Tibial nerve (tissue), 4 donors: ENCODE measurements around the gene LRRC27. TPM values are rescaled to one million over a fixed set of nuclear protein-coding genes. Genes with fewer than 3 reads are reported as not detected.

Experiments used
- DNase-seq, 2 donors: peaks; one replicate each; pipeline ENCODE4 v3.0.0-alpha.2; 2019; ENCODE audit warnings: low spot score in 2 of 2
- H3K27ac ChIP-seq, 4 donors: fragments of 200-600 bp; sonication (generic) in 3 of 4; one replicate each; pipeline ENCODE4 v1.5.1; 2017 to 2019; ENCODE audit warnings: mild to moderate bottlenecking in 1 of 4
- H3K27me3 ChIP-seq, 2 donors: fragments of 200-600 bp; sonication (generic) in 1 of 2; one replicate each; pipeline versions ENCODE4 v1.5.1 to v1.6.0; 2017 to 2019
- H3K36me3 ChIP-seq, 3 donors: fragments of 200-600 bp; sonication (generic); one replicate each; pipeline ENCODE4 v1.5.1; 2018 to 2019
- H3K4me1 ChIP-seq, 4 donors: fragments of 200-600 bp; sonication (generic) in 3 of 4; one replicate each; pipeline ENCODE4 v1.5.1; 2017 to 2019
- H3K4me3 ChIP-seq, 4 donors: fragments of 200-600 bp; sonication (generic) in 3 of 4; one replicate each; pipeline ENCODE4 v1.5.1; 2017 to 2019; ENCODE audit warnings: mild to moderate bottlenecking in 1 of 4, moderate library complexity in 1 of 4
- H3K9me3 ChIP-seq, 4 donors: fragments of 200-600 bp; sonication (generic) in 3 of 4; one replicate each; pipeline ENCODE4 v1.5.1; 2017 to 2019
- EP300 ChIP-seq, 2 donors: sonication (generic); formaldehyde crosslinking; IDR thresholded peaks; one replicate each; pipeline ENCODE4 v1.6.1; 2017; ENCODE audit warnings: antibody characterized with exemption in 2 of 2, mild to moderate bottlenecking in 1 of 2
- POLR2A ChIP-seq, 2 donors: fragments of 450-650 bp; IDR thresholded peaks; one replicate each; pipeline ENCODE4 v1.6.1; 2017; ENCODE audit warnings: antibody characterized with exemption in 2 of 2, mild to moderate bottlenecking in 2 of 2, moderate library complexity in 2 of 2
- WGBS, 2 donors: methylation state at CpG; one replicate each; pipeline ENCODE4 v1.1.5; 2018; 5-methylcytosine and 5-hydroxymethylcytosine counted together
- total RNA-seq, 4 donors: library from RNA; depleted of rRNA; stranded (reverse); fragments of >200 nt; gene quantifications; one replicate each; pipeline ENCODE4 v1.1.0, GENCODE V29; 2016
- TF ChIP-seq, protein P1 (sequence below), 5 experiments: fragments of 200-600 bp in 3 of 5; fragments of 450-650 bp in 2 of 5; sonication (generic) in 3 of 5; IDR thresholded peaks; one replicate each; pipeline ENCODE4 v1.5.1; 2016 to 2019; ENCODE audit warnings: antibody characterized with exemption in 5 of 5, mild to moderate bottlenecking in 3 of 5, moderate library complexity in 2 of 5

LRRC27 gene
- total RNA-seq, 4 donors from 2014 or later: 10.1 to 21.6 (median 17.9) TPM

DNA sequence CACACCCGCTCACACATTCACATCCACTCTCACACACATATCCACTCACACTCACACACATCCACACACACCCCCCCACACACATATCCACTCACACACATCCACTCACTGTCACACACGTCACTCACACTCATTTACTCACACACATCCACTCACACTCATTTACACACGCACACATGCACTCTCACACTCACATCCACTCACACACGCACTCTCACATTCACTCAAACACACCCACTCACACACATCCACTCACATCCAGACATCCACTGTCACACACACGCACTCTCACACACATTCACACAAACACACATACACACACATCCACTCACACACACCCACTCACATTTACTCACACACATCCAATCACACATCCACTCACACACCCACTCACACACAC lies 83.3 kb downstream of the LRRC27 start:
- Histone ChIP-seq H3K9me3 (no peaks in the 10 kb centered on the region), H3K27me3 (no peaks in the 10 kb centered on the region), H3K4me1 (peaks cover 0 to 77% (median 45%) of the 10 kb centered on the region in 4 donors), H3K27ac (no peak overlapping the region), H3K4me3 (no peak overlapping the region), H3K36me3 (peaks cover 0 to 7% (median 0%) of the 10 kb centered on the region in 3 donors)
- TF ChIP-seq EP300 (IDR thresholded peaks at IDR 0.05) (no peak), POLR2A (IDR thresholded peaks at IDR 0.05) (no peak)
- TF ChIP-seq, protein P1, sequence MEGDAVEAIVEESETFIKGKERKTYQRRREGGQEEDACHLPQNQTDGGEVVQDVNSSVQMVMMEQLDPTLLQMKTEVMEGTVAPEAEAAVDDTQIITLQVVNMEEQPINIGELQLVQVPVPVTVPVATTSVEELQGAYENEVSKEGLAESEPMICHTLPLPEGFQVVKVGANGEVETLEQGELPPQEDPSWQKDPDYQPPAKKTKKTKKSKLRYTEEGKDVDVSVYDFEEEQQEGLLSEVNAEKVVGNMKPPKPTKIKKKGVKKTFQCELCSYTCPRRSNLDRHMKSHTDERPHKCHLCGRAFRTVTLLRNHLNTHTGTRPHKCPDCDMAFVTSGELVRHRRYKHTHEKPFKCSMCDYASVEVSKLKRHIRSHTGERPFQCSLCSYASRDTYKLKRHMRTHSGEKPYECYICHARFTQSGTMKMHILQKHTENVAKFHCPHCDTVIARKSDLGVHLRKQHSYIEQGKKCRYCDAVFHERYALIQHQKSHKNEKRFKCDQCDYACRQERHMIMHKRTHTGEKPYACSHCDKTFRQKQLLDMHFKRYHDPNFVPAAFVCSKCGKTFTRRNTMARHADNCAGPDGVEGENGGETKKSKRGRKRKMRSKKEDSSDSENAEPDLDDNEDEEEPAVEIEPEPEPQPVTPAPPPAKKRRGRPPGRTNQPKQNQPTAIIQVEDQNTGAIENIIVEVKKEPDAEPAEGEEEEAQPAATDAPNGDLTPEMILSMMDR (IDR thresholded peaks at IDR 0.05): no peak
- WGBS, 2 donors: 92 to 96% methylated on average over 5 of the region's 5 CpGs
- DNase-seq: no peak

GRCh38 chr10:132415956-132416355 lies 84.0 kb downstream of the LRRC27 start:
- 94 to 95% methylated on average over 16 to 20 of the region's 22 CpGs for WGBS, 2 donors
- TF ChIP-seq, protein P1 (IDR thresholded peaks at IDR 0.05): no peak
- TF ChIP-seq POLR2A (IDR thresholded peaks at IDR 0.05) (no peak), EP300 (IDR thresholded peaks at IDR 0.05) (no peak)
- Histone ChIP-seq H3K4me1 (peaks cover 0 to 79% (median 49%) of the 10 kb centered on the region in 4 donors), H3K4me3 (no peak overlapping the region), H3K27me3 (no peaks in the 10 kb centered on the region), H3K27ac (peak overlapping the region in 1 of 4 donors; percentile 32), H3K9me3 (no peaks in the 10 kb centered on the region), H3K36me3 (peaks cover 0 to 7% (median 0%) of the 10 kb centered on the region in 3 donors)
- no peak for DNase-seq

GRCh38 chr10:132416566-132417256 lies 84.7 kb downstream of the LRRC27 start:
- TF ChIP-seq, protein P1 (IDR thresholded peaks at IDR 0.05): no peak
- TF ChIP-seq EP300 (IDR thresholded peaks at IDR 0.05): no peak
- no peak for TF ChIP-seq POLR2A (IDR thresholded peaks at IDR 0.05)
- Histone ChIP-seq H3K27ac (peak overlapping the region in 3 of 4 donors; percentile 85 to 94 (median 88)), H3K36me3 (peaks cover 0 to 7% (median 0%) of the 10 kb centered on the region in 3 donors), H3K9me3 (no peaks in the 10 kb centered on the region), H3K4me3 (no peak overlapping the region), H3K4me1 (peaks cover 0 to 79% (median 51%) of the 10 kb centered on the region in 4 donors), H3K27me3 (no peaks in the 10 kb centered on the region)
- 92 to 97% methylated on average over 14 to 24 of the region's 32 CpGs for WGBS, 2 donors
- no peak for DNase-seq

DNA sequence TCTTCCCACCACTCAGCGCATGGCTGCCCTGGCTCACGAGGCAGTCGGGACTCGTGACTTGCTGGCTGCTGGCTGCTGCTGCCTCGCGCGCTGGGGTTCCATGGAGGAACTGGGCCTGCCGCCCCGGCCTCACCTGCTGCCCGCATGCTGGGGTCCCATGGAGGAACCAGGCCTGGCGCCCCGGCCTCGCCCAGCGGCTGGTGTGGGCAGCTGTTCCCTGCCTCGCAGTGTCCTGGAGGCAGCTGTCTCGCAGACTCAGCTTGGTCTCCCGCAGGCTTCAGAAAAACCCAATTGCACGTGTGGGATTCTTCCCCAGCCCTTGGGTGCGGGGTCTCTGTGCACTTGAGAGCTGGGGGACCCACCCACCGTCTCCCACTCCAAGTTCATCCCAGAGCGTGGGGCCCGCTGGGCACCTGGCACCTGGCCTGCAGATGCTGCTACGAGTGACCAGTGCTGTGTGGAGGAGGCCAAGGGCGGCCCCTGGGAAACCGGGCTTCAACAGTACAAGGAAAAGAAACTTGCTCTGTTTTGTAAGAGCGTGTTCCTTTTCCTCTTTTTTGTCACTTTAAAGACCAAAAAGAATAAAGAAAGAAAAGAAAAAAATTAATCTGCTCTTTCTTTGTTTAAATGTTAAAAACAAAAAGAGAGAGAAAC lies 85.4 kb downstream of the LRRC27 start:
- no peak overlapping the region for H3K4me3 ChIP-seq
- TF ChIP-seq EP300 (IDR thresholded peaks at IDR 0.05) (no peak), POLR2A (IDR thresholded peaks at IDR 0.05) (no peak)
- TF ChIP-seq, protein P1 (IDR thresholded peaks at IDR 0.05): no peak
- no peaks in the 10 kb centered on the region for H3K27me3 ChIP-seq
- no peaks in the 10 kb centered on the region for H3K9me3 ChIP-seq
- no peak for DNase-seq
- WGBS, 2 donors: 85 to 89% methylated on average over 8 to 20 of the region's 26 CpGs
- H3K27ac ChIP-seq: peak overlapping the region in 3 of 4 donors; percentile 85 to 94 (median 88)
- peaks cover 0 to 7% (median 0%) of the 10 kb centered on the region in 3 donors for H3K36me3 ChIP-seq
- peaks cover 6 to 79% (median 51%) of the 10 kb centered on the region in 4 donors for H3K4me1 ChIP-seq

- Histone ChIP-seq H3K4me1 (peaks cover 8 to 80% (median 53%) of the 10 kb centered on the region in 4 donors), H3K27me3 (no peaks in the 10 kb centered on the region), H3K27ac (peak overlapping the region in 3 of 4 donors; percentile 85 to 94 (median 88))
Measured at GRCh38 chr10:132417957-132418441, 86.0 kb downstream of the LRRC27 start.

More at GRCh38 chr10:132417957-132418441, 86.0 kb downstream of the LRRC27 start:
- DNase-seq: no peak
- Histone ChIP-seq H3K36me3 (peaks cover 0 to 7% (median 0%) of the 10 kb centered on the region in 3 donors), H3K9me3 (no peaks in the 10 kb centered on the region), H3K4me3 (no peak overlapping the region)
- TF ChIP-seq, protein P1 (IDR thresholded peaks at IDR 0.05): no peak
- TF ChIP-seq EP300 (IDR thresholded peaks at IDR 0.05) (peak in 1 of 2 donors; percentile 41), POLR2A (IDR thresholded peaks at IDR 0.05) (no peak)
- 65 to 69% methylated on average over 20 of the region's 20 CpGs for WGBS, 2 donors
